EH (cell line): Measurements from ENCODE around the gene KDM4C.
"Not testable (repeated sequence)": the region's sequence is repeated elsewhere in the genome, so short reads cannot be mapped to it uniquely, and the experiment has no call there.

Experiments
- DNase-seq: peaks from one replicate; pipeline ENCODE4 v3.0.0-alpha.2; 2015; ENCODE audit warnings: low read depth

KDM4C gene

GRCh38 chr9:6931913-6932312, 174.1 kb downstream of the KDM4C start:
- peak; percentile 70 for DNase-seq

GRCh38 chr9:6936103-6936502, 178.3 kb downstream of the KDM4C start:
- no peak for DNase-seq

GRCh38 chr9:6937209-6937608, 179.4 kb downstream of the KDM4C start:
- no peak for DNase-seq

- DNase-seq, result peak; percentile 96
Observed at GRCh38 chr9:6938447-6938846, 180.7 kb downstream of the KDM4C start.

GRCh38 chr9:6938873-6939272, 181.1 kb downstream of the KDM4C start:
- DNase-seq, result peak; percentile 73

- DNase-seq, result no peak
Observed at GRCh38 chr9:6941501-6941900, 183.7 kb downstream of the KDM4C start.

GRCh38 chr9:6942406-6942805, 184.6 kb downstream of the KDM4C start:
- DNase-seq, result no peak

- DNase-seq, result no peak
Observed at GRCh38 chr9:6943293-6943692, 185.5 kb downstream of the KDM4C start.

GRCh38 chr9:6944093-6944551, 186.3 kb downstream of the KDM4C start:
- DNase-seq, result peak; percentile 79

- peak; percentile 62 for DNase-seq
Observed at GRCh38 chr9:6944896-6945295, 187.1 kb downstream of the KDM4C start.

- no peak for DNase-seq
Observed at GRCh38 chr9:6945816-6946215, 188.0 kb downstream of the KDM4C start.

- no peak for DNase-seq
Observed at GRCh38 chr9:6946583-6947166, 188.9 kb downstream of the KDM4C start.

GRCh38 chr9:6948921-6949320, 191.1 kb downstream of the KDM4C start:
- not testable (repeated sequence) for DNase-seq

- DNase-seq, result peak; percentile 28
Observed at GRCh38 chr9:6955251-6955921, 197.6 kb downstream of the KDM4C start.

- DNase-seq, result no peak
Observed at GRCh38 chr9:6956879-6957278, 199.1 kb downstream of the KDM4C start.

GRCh38 chr9:6959270-6960000, 201.7 kb downstream of the KDM4C start:
- no peak for DNase-seq

- no peak for DNase-seq
Observed at GRCh38 chr9:6960777-6961176, 203.0 kb downstream of the KDM4C start.

GRCh38 chr9:6961845-6962522, 204.2 kb downstream of the KDM4C start:
- DNase-seq, result no peak

- DNase-seq, result no peak
Observed at GRCh38 chr9:6965566-6965965, 207.8 kb downstream of the KDM4C start.

- peak; percentile 44 for DNase-seq
Observed at GRCh38 chr9:6968271-6968670, 210.5 kb downstream of the KDM4C start.

GRCh38 chr9:6969805-6970204, 212.0 kb downstream of the KDM4C start:
- no peak for DNase-seq

GRCh38 chr9:6973089-6973488, 215.3 kb downstream of the KDM4C start:
- no peak for DNase-seq

- no peak for DNase-seq
Observed at GRCh38 chr9:6973762-6974161, 216.0 kb downstream of the KDM4C start.
